Fibroblast of villous mesenchyme (primary cell): ENCODE measurements around the gene COA6. TPM values are rescaled to one million over a fixed set of nuclear protein-coding genes. Genes with fewer than 3 reads are reported as not detected.

Experiments
- DNase-seq: peaks from one replicate; pipeline ENCODE4 v3.0.0-alpha.2; 2010; ENCODE audit warnings: low read depth
- H3K4me3 ChIP-seq: 2 replicates; pipeline ENCODE4 v1.5.1; 2011; ENCODE audit warnings: low read depth, mild to moderate bottlenecking, low read length
- total RNA-seq: library from RNA; depleted of rRNA; stranded (reverse); fragments of >200 nt; gene quantifications from 2 replicates; pipeline ENCODE4 v1.2.3, GENCODE V29; 2012
- TF ChIP-seq, protein P1 (sequence below): IDR thresholded peaks from 2 replicates; pipeline ENCODE4 v1.5.1; 2012; ENCODE audit warnings: low read depth, mild to moderate bottlenecking, low read length; ENCODE audit not compliant: insufficient read depth

Gene COA6
- total RNA-seq, 1 donor: 22.0 TPM

DNA sequence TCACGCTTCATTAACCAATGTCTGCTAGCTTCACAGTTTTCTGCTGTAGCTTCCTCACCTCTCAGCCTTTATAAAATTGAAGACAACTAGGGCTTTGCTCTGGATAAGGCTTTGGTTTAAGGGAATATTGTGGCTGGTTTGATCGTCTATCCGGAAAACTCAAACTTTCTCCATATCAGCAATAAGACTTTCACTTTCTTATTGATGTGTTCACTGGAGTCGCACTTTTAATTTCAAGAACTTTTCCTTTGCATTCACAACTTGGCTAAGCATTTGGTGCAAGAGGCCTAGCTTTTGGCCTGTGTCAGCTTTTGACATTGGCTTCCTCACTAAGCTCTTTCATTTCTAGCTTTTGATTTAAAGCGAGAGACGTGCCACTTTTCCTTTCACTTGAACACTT lies 12.9 kb downstream of the COA6 start:
- TF ChIP-seq, protein P1, sequence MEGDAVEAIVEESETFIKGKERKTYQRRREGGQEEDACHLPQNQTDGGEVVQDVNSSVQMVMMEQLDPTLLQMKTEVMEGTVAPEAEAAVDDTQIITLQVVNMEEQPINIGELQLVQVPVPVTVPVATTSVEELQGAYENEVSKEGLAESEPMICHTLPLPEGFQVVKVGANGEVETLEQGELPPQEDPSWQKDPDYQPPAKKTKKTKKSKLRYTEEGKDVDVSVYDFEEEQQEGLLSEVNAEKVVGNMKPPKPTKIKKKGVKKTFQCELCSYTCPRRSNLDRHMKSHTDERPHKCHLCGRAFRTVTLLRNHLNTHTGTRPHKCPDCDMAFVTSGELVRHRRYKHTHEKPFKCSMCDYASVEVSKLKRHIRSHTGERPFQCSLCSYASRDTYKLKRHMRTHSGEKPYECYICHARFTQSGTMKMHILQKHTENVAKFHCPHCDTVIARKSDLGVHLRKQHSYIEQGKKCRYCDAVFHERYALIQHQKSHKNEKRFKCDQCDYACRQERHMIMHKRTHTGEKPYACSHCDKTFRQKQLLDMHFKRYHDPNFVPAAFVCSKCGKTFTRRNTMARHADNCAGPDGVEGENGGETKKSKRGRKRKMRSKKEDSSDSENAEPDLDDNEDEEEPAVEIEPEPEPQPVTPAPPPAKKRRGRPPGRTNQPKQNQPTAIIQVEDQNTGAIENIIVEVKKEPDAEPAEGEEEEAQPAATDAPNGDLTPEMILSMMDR: no peak
- H3K4me3 ChIP-seq: no peak overlapping the region
- no peak for DNase-seq

DNA sequence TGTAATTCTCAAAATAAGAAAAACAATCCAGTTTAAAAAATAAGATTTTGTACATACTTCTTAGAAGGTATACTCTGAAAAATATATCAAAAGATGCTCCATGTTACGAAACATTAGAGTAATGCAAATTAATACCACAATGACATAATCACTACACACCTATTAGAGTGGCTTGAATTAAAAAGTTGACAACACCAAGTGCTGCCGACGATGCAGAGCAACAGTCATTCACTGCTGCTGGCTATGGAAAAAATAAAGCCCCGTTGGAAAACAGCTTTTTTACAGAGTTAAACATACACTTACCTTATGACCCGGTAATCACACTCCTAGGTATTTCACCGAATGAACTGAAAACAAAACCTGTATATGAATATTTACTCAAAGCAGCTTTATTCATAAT lies 14.8 kb downstream of the COA6 start:
- H3K4me3 ChIP-seq: no peak overlapping the region
- TF ChIP-seq, protein P1: no peak
- no peak for DNase-seq

DNA sequence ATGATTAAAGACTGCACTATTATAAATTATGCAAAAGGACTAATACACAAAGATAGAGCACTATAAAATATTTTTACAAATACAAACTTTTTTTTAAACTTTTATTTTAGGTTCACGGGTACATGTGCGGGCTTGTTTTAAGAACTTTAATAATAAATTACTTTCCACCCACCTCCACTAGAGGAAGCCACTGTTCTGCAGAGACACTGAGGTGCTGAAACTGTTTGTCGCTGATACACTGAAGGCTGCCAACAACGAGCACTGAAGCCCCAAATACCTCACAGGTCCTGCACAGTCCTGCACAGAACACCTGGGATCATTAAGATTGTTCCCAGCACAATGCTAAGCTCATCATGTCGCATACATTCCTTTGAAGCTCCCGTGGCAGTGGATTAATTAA lies 19.9 kb downstream of the COA6 start:
- TF ChIP-seq, protein P1: no peak
- no peak for DNase-seq
- no peak overlapping the region for H3K4me3 ChIP-seq

DNA sequence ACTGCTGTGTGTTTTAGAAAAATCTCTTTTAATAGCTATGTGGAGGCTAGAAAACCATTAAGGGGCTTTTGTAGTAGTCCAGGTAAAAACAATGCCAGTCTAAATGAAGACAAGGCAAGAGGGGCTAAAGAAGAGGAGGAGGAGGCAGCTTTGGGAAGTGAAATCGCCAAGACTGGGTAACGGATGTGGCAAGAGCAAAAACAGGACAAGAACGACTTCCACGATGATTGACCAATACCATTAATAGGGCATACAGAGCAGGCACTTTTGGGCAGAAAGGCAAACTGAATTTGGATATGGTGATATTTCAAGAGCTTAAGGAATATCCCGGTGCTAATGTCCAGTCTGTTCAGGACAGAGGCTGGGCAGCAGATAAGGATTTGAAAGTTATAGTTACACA lies 22.0 kb downstream of the COA6 start:
- DNase-seq: no peak
- TF ChIP-seq, protein P1: no peak
- no peak overlapping the region for H3K4me3 ChIP-seq

DNA sequence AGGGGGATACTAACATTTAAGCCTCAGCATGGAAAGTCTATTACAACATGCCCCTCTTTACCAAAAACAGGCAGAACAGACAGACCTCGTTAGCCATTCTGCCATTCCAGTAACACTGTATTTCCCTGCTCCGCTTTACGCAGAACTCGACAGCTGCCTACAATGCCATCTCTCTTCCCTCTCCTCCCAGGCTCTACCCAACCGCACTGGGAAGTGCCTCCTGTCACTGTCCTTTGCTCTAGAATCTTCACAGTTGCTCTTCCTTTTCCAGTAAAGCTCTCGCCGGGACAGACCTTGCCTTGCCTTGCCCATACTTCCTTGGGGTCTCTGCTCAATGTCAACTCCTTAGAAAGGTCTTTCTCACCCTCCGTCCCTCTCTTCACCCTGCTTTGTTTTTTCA lies 22.8 kb downstream of the COA6 start:
- no peak overlapping the region for H3K4me3 ChIP-seq
- TF ChIP-seq, protein P1: no peak
- DNase-seq: no peak

DNA sequence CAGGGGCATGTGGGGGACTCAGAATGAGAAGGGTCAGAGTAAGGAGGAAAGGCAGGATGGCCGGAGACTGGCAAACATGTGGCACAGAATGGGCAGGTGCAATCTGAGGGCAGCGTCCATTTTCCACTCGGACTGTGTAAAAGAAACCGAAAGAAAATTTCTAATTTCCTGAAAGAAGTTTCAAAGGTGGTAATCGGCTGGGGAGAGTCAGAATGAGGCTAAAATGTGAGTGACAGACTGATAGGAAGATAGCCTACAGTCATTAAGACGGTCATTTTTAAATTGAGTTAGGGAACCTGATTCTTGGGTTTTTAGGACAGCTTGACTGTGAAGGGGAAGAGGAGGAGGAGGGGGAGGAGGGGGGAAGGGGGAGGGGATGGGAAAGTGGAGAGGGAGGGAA lies 23.6 kb downstream of the COA6 start:
- no peak overlapping the region for H3K4me3 ChIP-seq
- DNase-seq: no peak
- TF ChIP-seq, protein P1: no peak

DNA sequence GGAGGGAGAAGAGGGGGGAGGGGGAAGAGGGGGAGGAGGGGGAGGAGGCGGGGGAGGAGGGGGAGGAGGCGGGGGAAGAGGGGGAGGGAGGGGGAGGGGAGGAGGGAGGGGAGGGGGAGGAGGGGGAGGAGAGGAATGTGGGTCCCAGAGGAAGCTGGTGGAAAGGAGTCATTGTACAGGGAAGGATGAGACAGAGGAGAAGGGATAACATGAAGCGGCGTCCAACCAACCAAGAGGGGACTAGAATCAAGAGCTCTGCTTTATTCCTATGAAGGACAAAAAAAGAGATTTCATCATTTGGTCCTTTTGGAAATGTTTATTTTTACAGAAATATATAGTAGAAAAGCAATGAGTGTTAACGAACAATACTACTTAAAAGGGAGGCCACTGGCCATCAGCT lies 24.5 kb downstream of the COA6 start:
- H3K4me3 ChIP-seq: no peak overlapping the region
- TF ChIP-seq, protein P1: no peak
- no peak for DNase-seq
